Naive B cell (primary cell): ENCODE measurements around the gene GCM1. TPM values are rescaled to one million over a fixed set of nuclear protein-coding genes. Genes with fewer than 3 reads are reported as not detected.

Experiments
- ATAC-seq, 2 donors: fragments of 150-1000 bp; cut with Tn5 transposase; 2 replicates each; pipeline ENCODE4 v1.10.0; 2021; ENCODE audit warnings: low read depth in 2 of 2, mild to moderate bottlenecking in 2 of 2, moderate library complexity in 2 of 2
- DNase-seq: peaks from one replicate; pipeline ENCODE4 v3.0.0; 2022
- H3K27ac Mint-ChIP-seq, 6 donors: one replicate each; pipeline ENCODE4 v1.8.0; 2020 to 2022; ENCODE audit warnings: mild to moderate bottlenecking in 6 of 6, mixed read lengths in 6 of 6, moderate library complexity in 5 of 6, inconsistent platforms in 2 of 6
- H3K27me3 Mint-ChIP-seq, 3 donors: one replicate each; pipeline ENCODE4 v1.8.0; 2021 to 2022; ENCODE audit warnings: mixed read lengths in 3 of 3, mild to moderate bottlenecking in 1 of 3
- H3K36me3 Mint-ChIP-seq, 2 donors: one replicate each; pipeline ENCODE4 v1.8.0; 2020 to 2022; ENCODE audit warnings: mixed read lengths in 2 of 2, inconsistent platforms in 1 of 2, mild to moderate bottlenecking in 1 of 2
- H3K4me1 Mint-ChIP-seq, 3 donors: one replicate each; pipeline ENCODE4 v1.8.0; 2020 to 2022; ENCODE audit warnings: mixed read lengths in 3 of 3, inconsistent platforms in 1 of 3, mild to moderate bottlenecking in 1 of 3, moderate library complexity in 1 of 3
- H3K4me3 Mint-ChIP-seq, 8 donors: one replicate each; pipeline ENCODE4 v1.8.0; 2020 to 2022; ENCODE audit warnings: mild to moderate bottlenecking in 8 of 8, mixed read lengths in 8 of 8, moderate library complexity in 8 of 8, inconsistent platforms in 2 of 8
- H3K9me3 Mint-ChIP-seq, 7 donors: one replicate each; pipeline ENCODE4 v1.8.0; 2020 to 2022; ENCODE audit warnings: mixed read lengths in 7 of 7, mild to moderate bottlenecking in 5 of 7, inconsistent platforms in 2 of 7, moderate library complexity in 1 of 7
- polyA plus RNA-seq, 6 donors: library from polyadenylated mRNA; unstranded; fragments of 300-500 nt; fragmentation: Illumina TruSeq; gene quantifications; one replicate each; pipeline ENCODE4 v1.2.3, GENCODE V29; 2021; ENCODE audit warnings: low read depth in 6 of 6

GCM1 gene
- polyA plus RNA-seq, 6 donors from 2014 or later = 0.09 to 0.54 (median 0.31) TPM; not detected in 1

DNA sequence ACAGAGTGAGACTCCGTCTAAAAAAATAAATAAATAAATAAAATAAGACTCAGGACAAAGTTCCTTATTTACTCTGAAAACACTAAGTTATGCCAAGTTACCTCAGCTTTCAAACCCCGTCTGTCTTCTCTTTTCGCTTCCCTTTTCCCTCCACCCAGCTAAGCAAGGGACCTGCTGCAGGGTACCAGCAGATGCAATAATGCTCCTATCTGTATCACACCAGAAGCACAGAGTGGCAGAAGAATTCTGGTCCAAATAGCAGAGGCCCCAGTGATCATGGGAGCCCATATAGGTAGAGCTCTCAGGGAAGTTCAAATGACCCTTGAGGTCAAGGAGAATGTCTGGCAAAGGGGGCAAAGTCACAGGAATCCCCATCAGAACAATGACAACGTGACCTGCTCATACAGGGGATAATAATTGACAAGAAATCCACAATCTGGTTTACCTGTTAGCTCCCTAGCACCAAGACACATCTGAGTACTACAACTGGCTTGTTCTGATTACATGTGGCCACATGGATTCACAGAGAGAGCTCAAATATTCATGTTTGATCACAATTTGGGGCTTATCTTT, 8.7 kb downstream of the GCM1 start:
- H3K9me3 Mint-ChIP-seq = peaks cover 0 to 5% (median 0%) of the 10 kb centered on the region in 7 donors
- DNase-seq = no peak
- H3K4me1 Mint-ChIP-seq = no peaks in the 10 kb centered on the region
- H3K27ac Mint-ChIP-seq = peak overlapping the region in 1 of 6 donors; percentile 52
- ATAC-seq = no peak
- H3K36me3 Mint-ChIP-seq = peaks cover 0 to 11% of the 10 kb centered on the region in 2 donors
- H3K4me3 Mint-ChIP-seq = no peak overlapping the region
- H3K27me3 Mint-ChIP-seq = peaks cover 0 to 8% (median 0%) of the 10 kb centered on the region in 3 donors

- Mint-ChIP-seq H3K4me3 (no peak overlapping the region), H3K27me3 (peaks cover 0 to 8% (median 0%) of the 10 kb centered on the region in 3 donors), H3K4me1 (no peaks in the 10 kb centered on the region), H3K27ac (no peak overlapping the region), H3K9me3 (no peaks in the 10 kb centered on the region), H3K36me3 (peaks cover 0 to 9% of the 10 kb centered on the region in 2 donors)
- ATAC-seq (no peak), DNase-seq (no peak)
Measured at GRCh38 chr6:53136000-53136609, 12.5 kb downstream of the GCM1 start.

DNA sequence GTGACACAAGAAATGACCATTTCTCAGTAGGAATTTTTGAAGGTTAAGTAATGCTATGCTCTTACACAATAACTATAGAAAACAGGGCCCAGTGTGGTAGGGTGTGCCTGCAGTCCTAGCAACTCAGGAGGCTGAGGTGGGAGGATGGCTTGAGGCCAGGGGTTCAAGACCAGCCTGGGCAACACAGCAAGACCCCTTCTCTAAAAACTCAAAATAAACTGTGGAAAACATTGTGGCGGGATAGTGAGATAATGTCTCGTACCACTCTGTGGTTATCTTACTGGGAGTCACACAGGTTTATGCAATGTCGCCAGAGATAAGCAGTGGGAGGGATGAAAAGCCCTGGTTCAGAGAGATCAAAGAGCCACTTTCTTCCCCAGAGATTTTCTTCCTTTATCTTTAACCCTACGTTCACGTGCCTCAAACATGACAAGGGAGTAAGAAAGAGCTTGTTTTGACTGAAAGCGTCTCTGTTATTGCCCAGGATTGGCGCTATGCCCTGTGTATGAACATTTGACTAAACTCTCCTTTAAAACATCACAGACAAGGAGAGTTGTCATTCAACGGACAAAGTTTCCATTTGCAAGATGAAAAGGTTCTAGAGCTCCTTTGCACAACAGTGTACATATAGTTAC, 13.9 kb downstream of the GCM1 start:
- no peak for ATAC-seq
- Mint-ChIP-seq H3K4me3 (no peak overlapping the region), H3K27ac (no peak overlapping the region), H3K36me3 (peaks cover 0 to 16% of the 10 kb centered on the region in 2 donors), H3K4me1 (no peaks in the 10 kb centered on the region), H3K9me3 (no peaks in the 10 kb centered on the region), H3K27me3 (peaks cover 0 to 8% (median 0%) of the 10 kb centered on the region in 3 donors)
- no peak for DNase-seq

GRCh38 chr6:53133961-53134360, 14.7 kb downstream of the GCM1 start:
- Mint-ChIP-seq H3K36me3 (peaks cover 0 to 16% of the 10 kb centered on the region in 2 donors), H3K9me3 (no peaks in the 10 kb centered on the region)

GRCh38 chr6:53130569-53131290, 17.9 kb downstream of the GCM1 start:
- Mint-ChIP-seq H3K4me1 (no peaks in the 10 kb centered on the region), H3K27me3 (no peaks in the 10 kb centered on the region), H3K36me3 (peaks cover 0 to 16% of the 10 kb centered on the region in 2 donors), H3K9me3 (no peaks in the 10 kb centered on the region), H3K27ac (no peak overlapping the region), H3K4me3 (no peak overlapping the region)
- ATAC-seq (no peak), DNase-seq (no peak)

More at GRCh38 chr6:53133961-53134360, 14.7 kb downstream of the GCM1 start:
- DNase-seq (no peak), ATAC-seq (no peak)
- Mint-ChIP-seq H3K4me3 (peak overlapping the region in 1 of 8 donors; percentile 35), H3K27ac (no peak overlapping the region), H3K4me1 (no peaks in the 10 kb centered on the region), H3K27me3 (peaks cover 0 to 8% (median 0%) of the 10 kb centered on the region in 3 donors)

DNA sequence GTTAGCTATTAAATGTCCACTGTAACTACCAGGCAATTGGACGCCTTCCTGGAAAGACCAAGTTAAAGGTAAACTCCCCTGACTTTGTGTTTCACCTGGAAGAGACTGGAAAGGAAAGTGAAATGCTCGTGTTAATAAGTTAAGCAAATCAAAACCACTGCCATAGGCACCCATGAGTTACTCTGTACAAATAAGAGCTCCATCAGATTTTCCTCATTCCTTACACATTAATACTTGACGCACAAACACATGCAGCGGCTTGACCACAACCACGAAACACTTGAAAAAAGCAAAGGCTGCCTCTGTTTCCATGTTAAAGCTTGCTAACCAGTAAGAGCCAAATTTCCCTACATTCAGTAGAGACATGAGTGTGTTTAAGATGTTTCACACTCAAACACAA, 19.8 kb downstream of the GCM1 start:
- peaks cover 0 to 11% of the 10 kb centered on the region in 2 donors for H3K36me3 Mint-ChIP-seq
- ATAC-seq (no peak), DNase-seq (no peak)
- H3K4me3 Mint-ChIP-seq = no peak overlapping the region
- no peaks in the 10 kb centered on the region for H3K9me3 Mint-ChIP-seq
- no peaks in the 10 kb centered on the region for H3K4me1 Mint-ChIP-seq
- H3K27ac Mint-ChIP-seq = no peak overlapping the region
- H3K27me3 Mint-ChIP-seq = no peaks in the 10 kb centered on the region

DNA sequence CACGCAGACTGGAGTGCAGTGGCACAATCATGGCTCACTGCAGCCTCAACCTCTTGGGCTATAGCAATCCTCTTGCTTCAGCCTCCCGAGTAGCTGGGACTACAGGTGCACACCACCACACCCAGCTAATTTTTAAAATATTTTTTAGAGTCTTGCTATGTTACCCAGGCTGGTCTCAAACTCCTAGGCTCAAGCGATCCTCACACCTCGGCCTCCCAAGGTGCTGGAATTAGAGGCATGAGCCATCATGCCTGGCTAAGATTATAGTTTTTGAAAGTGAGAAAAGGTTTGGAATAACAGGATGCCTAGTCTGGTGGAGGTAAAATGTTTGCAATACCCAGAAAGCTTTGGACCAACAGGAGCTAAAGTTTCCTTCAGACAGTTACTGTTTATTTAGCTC, 23.4 kb downstream of the GCM1 start:
- H3K4me3 Mint-ChIP-seq = no peak overlapping the region

DNA sequence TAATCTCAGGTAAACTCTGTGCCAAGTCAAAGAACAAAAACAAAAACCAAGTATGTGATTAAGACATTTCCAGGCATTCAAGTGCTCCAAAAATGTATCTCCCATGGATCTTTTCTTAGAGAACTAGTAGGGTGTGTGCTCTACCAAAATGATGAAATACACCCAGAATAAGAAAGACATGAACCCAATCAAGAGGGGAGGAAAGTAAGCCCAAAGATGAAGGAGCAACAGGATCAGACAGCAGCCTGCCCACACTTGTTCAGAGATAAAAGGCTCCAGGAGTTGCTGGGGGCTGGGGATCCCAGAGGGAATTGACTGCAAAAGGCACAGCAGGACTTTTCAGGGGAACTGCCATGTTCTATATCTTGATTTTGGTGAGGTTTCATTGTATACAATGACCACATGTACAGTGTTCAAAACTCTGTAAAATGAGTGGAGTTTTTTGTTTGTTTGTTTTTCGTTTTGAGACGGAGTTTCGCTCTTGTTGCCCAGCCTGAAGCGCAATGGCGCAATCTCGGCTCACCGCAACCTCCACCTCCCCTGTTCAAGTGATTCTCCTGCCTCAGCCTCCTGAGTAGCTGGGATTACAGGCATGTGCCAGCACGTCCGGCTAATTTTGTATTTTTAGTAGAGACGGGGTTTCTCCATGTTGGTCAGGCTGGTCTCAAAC, 24.4 kb downstream of the GCM1 start:
- H3K27ac Mint-ChIP-seq = no peak overlapping the region
- H3K9me3 Mint-ChIP-seq = no peaks in the 10 kb centered on the region
- no peak overlapping the region for H3K4me3 Mint-ChIP-seq
- ATAC-seq = no peak
- no peak for DNase-seq
- H3K4me1 Mint-ChIP-seq = no peaks in the 10 kb centered on the region
- peaks cover 0 to 3% of the 10 kb centered on the region in 2 donors for H3K36me3 Mint-ChIP-seq
- H3K27me3 Mint-ChIP-seq = peaks cover 0 to 24% (median 6%) of the 10 kb centered on the region in 3 donors

More for the DNA sequence above, 23.4 kb downstream of the GCM1 start:
- ATAC-seq (no peak), DNase-seq (no peak)
- H3K9me3 Mint-ChIP-seq = no peaks in the 10 kb centered on the region
- H3K27ac Mint-ChIP-seq = no peak overlapping the region
- no peaks in the 10 kb centered on the region for H3K4me1 Mint-ChIP-seq
- H3K27me3 Mint-ChIP-seq = peaks cover 0 to 15% (median 6%) of the 10 kb centered on the region in 3 donors
- H3K36me3 Mint-ChIP-seq = peaks cover 0 to 3% of the 10 kb centered on the region in 2 donors

GRCh38 chr6:53119772-53120409, 28.8 kb downstream of the GCM1 start:
- Mint-ChIP-seq H3K4me3 (no peak overlapping the region), H3K4me1 (no peaks in the 10 kb centered on the region), H3K27me3 (peaks cover 6 to 24% (median 8%) of the 10 kb centered on the region in 3 donors), H3K27ac (peak overlapping the region in 1 of 6 donors; percentile 81), H3K36me3 (no peaks in the 10 kb centered on the region), H3K9me3 (peaks cover 0 to 9% (median 2%) of the 10 kb centered on the region in 7 donors)
- DNase-seq = no peak
- no peak for ATAC-seq

DNA sequence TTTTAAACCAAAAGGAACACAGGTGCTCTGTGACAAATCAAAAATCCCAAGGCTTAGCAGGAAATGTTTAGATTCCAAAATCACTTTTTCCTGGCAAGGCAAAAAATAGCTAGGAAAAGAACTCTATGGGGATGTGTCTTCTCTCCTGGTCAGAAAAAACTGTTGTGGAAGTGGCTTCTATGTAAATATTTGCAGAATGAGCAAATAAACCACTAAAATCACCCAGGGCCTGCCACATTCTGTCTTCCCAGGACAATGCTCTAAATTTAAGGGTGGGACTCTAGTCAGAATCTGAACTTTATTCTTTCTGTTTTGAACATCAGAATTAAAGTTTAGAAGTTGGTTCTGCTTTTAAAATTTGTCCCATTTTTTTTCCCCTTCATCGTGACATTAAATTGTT, 29.3 kb downstream of the GCM1 start:
- no peak overlapping the region for H3K4me3 Mint-ChIP-seq
- H3K9me3 Mint-ChIP-seq = peaks cover 0 to 9% (median 2%) of the 10 kb centered on the region in 7 donors
- no peak overlapping the region for H3K27ac Mint-ChIP-seq
- DNase-seq (no peak), ATAC-seq (no peak)
- H3K36me3 Mint-ChIP-seq = no peaks in the 10 kb centered on the region
- H3K4me1 Mint-ChIP-seq = no peaks in the 10 kb centered on the region
- H3K27me3 Mint-ChIP-seq = peaks cover 6 to 24% (median 8%) of the 10 kb centered on the region in 3 donors

GRCh38 chr6:53115741-53116140, 32.9 kb downstream of the GCM1 start:
- peaks cover 0 to 9% (median 2%) of the 10 kb centered on the region in 7 donors for H3K9me3 Mint-ChIP-seq
- ATAC-seq = no peak
- peaks cover 5 to 19% (median 15%) of the 10 kb centered on the region in 3 donors for H3K27me3 Mint-ChIP-seq
- DNase-seq = no peak
- H3K4me1 Mint-ChIP-seq = no peaks in the 10 kb centered on the region
- no peaks in the 10 kb centered on the region for H3K36me3 Mint-ChIP-seq
- H3K4me3 Mint-ChIP-seq = no peak overlapping the region
- H3K27ac Mint-ChIP-seq = peak overlapping the region in 1 of 6 donors; percentile 83

DNA sequence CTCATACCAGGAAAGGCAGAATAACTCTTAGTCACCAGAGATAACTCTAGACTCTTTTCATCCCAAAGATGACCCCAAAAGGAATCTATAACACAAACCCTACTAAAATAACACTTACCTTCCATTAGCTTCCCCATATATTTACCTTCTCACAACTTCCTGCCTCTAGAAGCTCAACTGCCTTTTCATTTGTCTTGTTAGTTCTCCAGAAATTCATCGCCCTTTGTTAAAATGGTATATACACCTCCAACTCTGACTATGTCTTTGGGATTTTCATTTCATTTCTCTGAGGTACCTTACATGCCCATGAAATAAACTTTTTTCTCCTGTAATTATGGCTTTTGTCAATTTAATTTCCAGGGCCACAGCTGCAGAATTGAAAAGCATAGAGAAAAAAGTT, 33.5 kb downstream of the GCM1 start:
- no peak for DNase-seq
- Mint-ChIP-seq H3K36me3 (no peaks in the 10 kb centered on the region), H3K4me3 (no peak overlapping the region), H3K9me3 (peaks cover 0 to 9% (median 2%) of the 10 kb centered on the region in 7 donors), H3K4me1 (no peaks in the 10 kb centered on the region), H3K27ac (no peak overlapping the region), H3K27me3 (peaks cover 0 to 15% (median 13%) of the 10 kb centered on the region in 3 donors)
- ATAC-seq = no peak
